Measurements from ENCODE around the gene UBTF. TPM values are rescaled to one million over a fixed set of nuclear protein-coding genes. Genes with fewer than 3 reads are reported as not detected.

The UBTF gene
- total RNA-seq, 1 experiment from 2014 or later: 74.3 TPM

GRCh38 chr17:44258811-44259351, 39.4 kb upstream of the UBTF start:
- intact Hi-C loops (cut with micrococcal nuclease; ENCODE audit: unreplicated experiment): no loop called here
- Mint-ChIP-seq H3K4me1 (ENCODE audit: low read depth, unreplicated experiment) (no peaks in the 10 kb centered on the region), H3K9me3 (ENCODE audit: unreplicated experiment) (no peaks in the 10 kb centered on the region), H3K27ac (ENCODE audit: unreplicated experiment) (no peak overlapping the region), H3K36me3 (ENCODE audit: insufficient read depth, unreplicated experiment) (no peaks in the 10 kb centered on the region), H3K4me3 (ENCODE audit: unreplicated experiment) (no peak overlapping the region), H3K27me3 (ENCODE audit: insufficient read depth, unreplicated experiment) (peaks cover 13% of the 10 kb centered on the region)
- Histone ChIP-seq H3K4me3 (ENCODE audit: low read depth, low read length) (no peak overlapping the region), H3K36me3 (ENCODE audit: control insufficient read depth, insufficient read depth, low read length) (no peaks in the 10 kb centered on the region), H3K4me1 (no peaks in the 10 kb centered on the region), H3K27me3 (replicated peaks; ENCODE audit: control insufficient read depth, insufficient read depth, low read length) (no peaks in the 10 kb centered on the region), H3K9me3 (no peaks in the 10 kb centered on the region)
- BruUV-seq (replicated peaks): no TSS peak
- CTCF ChIA-PET: interaction anchor here (0.8 to 0.9 kb wide), 2 partner anchors 37 to 50 kb away, joined by 3 read pairs; partner anchors contain the start of gene RUNDC3A
- no peak for TF ChIP-seq CTCF (IDR thresholded peaks at IDR 0.05; ENCODE audit: insufficient read depth in 1 of 2, low read depth in 1 of 2, low read length in 1 of 2, severe bottlenecking in 1 of 2, unreplicated experiment in 1 of 2)
- POLR2A ChIA-PET: no interaction called here
- no peak for DNase-seq

- H3K4me1 ChIP-seq: no peaks in the 10 kb centered on the region
- Mint-ChIP-seq H3K4me1 (ENCODE audit: low read depth, unreplicated experiment) (no peaks in the 10 kb centered on the region), H3K27ac (ENCODE audit: unreplicated experiment) (no peak overlapping the region), H3K36me3 (ENCODE audit: insufficient read depth, unreplicated experiment) (no peaks in the 10 kb centered on the region), H3K9me3 (ENCODE audit: unreplicated experiment) (no peaks in the 10 kb centered on the region), H3K27me3 (ENCODE audit: insufficient read depth, unreplicated experiment) (peaks cover 8% of the 10 kb centered on the region), H3K4me3 (ENCODE audit: unreplicated experiment) (no peak overlapping the region)
- no peaks in the 10 kb centered on the region for H3K9me3 ChIP-seq
- H3K4me3 ChIP-seq (ENCODE audit: low read depth, low read length): no peak overlapping the region
- intact Hi-C loops (cut with micrococcal nuclease; ENCODE audit: unreplicated experiment): no loop called here
- no TSS peak for BruUV-seq (replicated peaks)
- no peaks in the 10 kb centered on the region for H3K36me3 ChIP-seq (ENCODE audit: control insufficient read depth, insufficient read depth, low read length)
- ChIA-PET POLR2A (no interaction called here), CTCF (interaction anchor here (0.8 to 0.9 kb wide), 2 partner anchors 36 to 50 kb away, joined by 3 read pairs; partner anchors contain the start of gene RUNDC3A)
- no peaks in the 10 kb centered on the region for H3K27me3 ChIP-seq (replicated peaks; ENCODE audit: control insufficient read depth, insufficient read depth, low read length)
- TF ChIP-seq CTCF (IDR thresholded peaks at IDR 0.05; ENCODE audit: insufficient read depth in 1 of 2, low read depth in 1 of 2, low read length in 1 of 2, severe bottlenecking in 1 of 2, unreplicated experiment in 1 of 2): no peak
- no peak for DNase-seq
Observed at GRCh38 chr17:44257815-44258760, 38.6 kb upstream of the UBTF start.

- no peak overlapping the region for H3K27ac Mint-ChIP-seq (ENCODE audit: unreplicated experiment)
- H3K27me3 Mint-ChIP-seq (ENCODE audit: insufficient read depth, unreplicated experiment): peaks cover 5% of the 10 kb centered on the region
- no peak for DNase-seq
- intact Hi-C loops (cut with micrococcal nuclease; ENCODE audit: unreplicated experiment): no loop called here
- no TSS peak for BruUV-seq (replicated peaks)
- no peaks in the 10 kb centered on the region for H3K36me3 Mint-ChIP-seq (ENCODE audit: insufficient read depth, unreplicated experiment)
- H3K4me3 ChIP-seq (ENCODE audit: low read depth, low read length): no peak overlapping the region
- POLR2A ChIA-PET: no interaction called here
- no peaks in the 10 kb centered on the region for H3K4me1 ChIP-seq
- CTCF ChIA-PET: no interaction called here
- H3K4me1 Mint-ChIP-seq (ENCODE audit: low read depth, unreplicated experiment): no peaks in the 10 kb centered on the region
- no peaks in the 10 kb centered on the region for H3K9me3 ChIP-seq
- H3K4me3 Mint-ChIP-seq (ENCODE audit: unreplicated experiment): no peak overlapping the region
- H3K9me3 Mint-ChIP-seq (ENCODE audit: unreplicated experiment): no peaks in the 10 kb centered on the region
- no peaks in the 10 kb centered on the region for H3K36me3 ChIP-seq (ENCODE audit: control insufficient read depth, insufficient read depth, low read length)
- no peaks in the 10 kb centered on the region for H3K27me3 ChIP-seq (replicated peaks; ENCODE audit: control insufficient read depth, insufficient read depth, low read length)
- TF ChIP-seq CTCF (IDR thresholded peaks at IDR 0.05; ENCODE audit: insufficient read depth in 1 of 2, low read depth in 1 of 2, low read length in 1 of 2, severe bottlenecking in 1 of 2, unreplicated experiment in 1 of 2): no peak
Observed at GRCh38 chr17:44256671-44257070, 37.2 kb upstream of the UBTF start.

Measured in Caco-2 (cell line).